Epithelial cell of prostate (primary cell): ENCODE results near the gene MAPK12.

Source experiments
- DNase-seq: peaks from one replicate; pipeline ENCODE4 v3.0.0-alpha.2; 2011; ENCODE audit warnings: low read depth, low spot score
- H3K27ac ChIP-seq: fragments of 450-650 bp; 2 replicates; pipeline ENCODE4 v1.5.1; 2017; ENCODE audit warnings: mild to moderate bottlenecking

MAPK12 gene

DNA sequence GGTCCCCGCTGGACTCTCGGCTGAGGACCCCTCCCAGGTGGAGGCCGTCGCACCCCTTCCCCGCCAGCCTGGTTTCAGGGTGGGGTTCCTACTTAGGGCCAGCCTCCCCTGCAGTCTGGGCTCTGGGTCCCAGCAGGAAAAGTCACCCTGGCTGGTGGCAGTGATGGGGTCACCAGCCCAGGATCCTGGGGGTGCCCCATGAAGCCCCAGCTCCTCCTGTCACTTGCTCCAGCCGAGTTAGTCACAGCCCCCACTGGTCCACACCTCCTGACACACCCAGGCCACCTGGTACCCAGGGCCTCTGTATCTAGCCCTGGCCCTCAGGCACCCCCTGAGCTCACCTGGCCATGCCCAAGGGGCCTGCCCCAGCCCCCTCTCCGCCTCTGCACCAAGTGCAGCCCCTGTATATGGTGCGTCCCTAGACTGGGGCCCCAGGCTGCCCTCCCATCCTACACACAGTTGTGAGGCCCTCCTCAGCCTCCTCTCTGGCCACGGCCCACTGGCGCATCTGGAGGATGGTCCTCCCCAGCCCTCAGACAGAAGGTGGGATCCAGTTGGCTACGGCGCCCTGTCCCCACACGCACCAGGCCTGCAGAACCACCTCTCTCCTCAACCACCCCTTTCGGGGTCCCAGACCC is 39.3 kb upstream of the MAPK12 start:
- no peak for DNase-seq

DNA sequence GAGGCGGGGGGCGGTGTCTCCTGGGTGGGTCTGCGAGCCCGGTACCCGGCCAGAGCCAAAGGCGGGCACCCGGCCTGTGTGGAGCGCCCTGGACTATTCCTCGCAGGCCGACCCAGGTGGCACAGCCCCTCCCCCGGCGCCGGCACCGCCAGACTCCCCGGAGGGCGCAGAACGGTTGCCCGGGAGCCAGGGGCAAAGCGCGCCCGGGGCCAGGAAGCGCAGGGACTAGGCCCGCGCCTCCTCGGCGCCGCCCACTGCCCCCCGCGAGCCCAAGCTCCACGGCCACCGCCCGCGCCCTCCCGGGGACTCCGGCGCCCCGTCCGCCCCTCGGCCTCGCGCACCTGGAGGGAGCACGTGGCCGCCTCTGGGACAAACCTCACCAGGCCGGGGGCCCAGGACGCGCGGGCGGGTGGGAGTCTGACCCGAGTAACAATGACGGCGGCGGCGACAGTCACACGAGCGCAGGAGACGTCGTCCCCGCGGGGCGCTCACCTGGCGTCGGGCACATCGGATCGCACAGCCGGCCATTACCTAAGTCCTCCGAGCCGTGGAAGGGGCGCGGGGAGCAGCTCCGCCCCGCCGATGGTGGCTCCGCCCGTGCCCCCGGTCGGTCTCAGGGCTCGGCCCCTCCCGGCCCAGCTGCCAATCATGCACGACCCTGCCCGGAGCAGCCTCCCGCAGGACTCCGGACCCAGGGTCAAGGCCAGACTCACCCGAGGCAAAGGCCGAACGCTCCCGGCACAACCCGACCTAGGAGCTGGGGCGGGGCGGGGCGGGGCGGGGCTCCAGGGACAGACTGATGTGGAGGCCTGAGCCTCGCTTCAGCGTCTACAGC is 38.5 kb upstream of the MAPK12 start:
- no peak for DNase-seq
- peak overlapping the region; percentile 7 for H3K27ac ChIP-seq

More for the DNA sequence above, 39.3 kb upstream of the MAPK12 start:
- peak overlapping the region; percentile 99 for H3K27ac ChIP-seq

DNA sequence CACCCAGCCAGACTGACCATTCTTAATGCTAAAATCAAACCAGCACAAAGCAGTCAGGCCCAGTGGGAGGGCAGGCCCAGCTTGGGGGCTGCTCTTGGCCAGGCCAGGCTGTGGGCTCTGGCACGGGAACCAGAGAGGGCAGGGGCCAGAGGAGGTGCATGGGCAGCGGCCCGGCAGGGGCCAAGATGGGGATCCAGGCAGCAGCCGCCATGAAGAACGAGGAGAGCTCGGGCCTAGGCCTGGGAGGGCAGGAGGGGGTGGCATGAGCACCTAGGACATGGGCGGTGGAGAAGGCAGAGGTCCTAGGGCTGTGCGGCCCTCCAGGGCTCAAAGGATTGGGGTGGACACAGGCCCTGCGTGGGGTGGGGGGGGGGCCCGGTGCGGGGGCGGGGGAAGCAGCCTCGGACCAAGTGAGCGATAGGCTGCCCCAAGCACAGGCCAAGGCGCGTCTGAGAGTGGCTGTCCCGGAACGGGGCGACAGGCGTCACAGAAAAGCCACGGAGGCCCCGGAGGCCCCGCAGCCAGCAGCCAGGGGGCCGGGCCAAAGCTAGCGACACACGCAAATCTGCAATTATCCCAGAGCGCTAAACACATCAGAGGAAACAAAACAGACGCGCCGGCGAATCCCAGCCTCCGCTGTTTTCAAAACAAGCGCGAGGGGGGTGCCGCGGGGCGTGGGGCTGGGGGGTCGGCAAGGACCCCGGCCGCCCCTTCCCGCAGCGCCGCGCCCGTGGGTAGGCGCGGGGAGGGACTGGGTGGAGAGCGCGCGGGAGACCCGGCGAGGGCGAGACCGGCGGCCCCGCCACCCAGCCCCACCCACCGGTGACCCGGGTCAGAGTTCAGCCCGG is 37.7 kb upstream of the MAPK12 start:
- peak overlapping the region; percentile 7 for H3K27ac ChIP-seq
- no peak for DNase-seq

DNA sequence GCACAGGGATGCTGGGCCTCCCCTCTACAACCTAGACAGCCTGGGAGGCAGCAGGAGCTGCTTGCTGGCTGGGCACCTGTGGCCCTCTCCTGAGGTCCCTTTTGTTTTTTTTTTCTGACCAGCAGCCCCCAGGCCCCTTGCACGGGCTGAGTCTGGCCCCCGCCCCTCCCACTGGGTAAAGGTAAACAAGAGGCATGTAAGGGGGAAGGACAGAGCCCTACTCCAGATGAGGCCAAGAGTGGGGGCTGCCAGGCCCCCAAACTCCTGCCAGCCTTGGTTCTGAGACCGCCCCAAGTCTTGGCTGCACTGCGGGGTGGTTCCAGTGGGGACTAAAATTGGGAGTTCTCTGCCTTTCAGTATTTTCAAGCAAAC is 36.8 kb upstream of the MAPK12 start:
- no peak for DNase-seq
- no peak overlapping the region for H3K27ac ChIP-seq

DNA sequence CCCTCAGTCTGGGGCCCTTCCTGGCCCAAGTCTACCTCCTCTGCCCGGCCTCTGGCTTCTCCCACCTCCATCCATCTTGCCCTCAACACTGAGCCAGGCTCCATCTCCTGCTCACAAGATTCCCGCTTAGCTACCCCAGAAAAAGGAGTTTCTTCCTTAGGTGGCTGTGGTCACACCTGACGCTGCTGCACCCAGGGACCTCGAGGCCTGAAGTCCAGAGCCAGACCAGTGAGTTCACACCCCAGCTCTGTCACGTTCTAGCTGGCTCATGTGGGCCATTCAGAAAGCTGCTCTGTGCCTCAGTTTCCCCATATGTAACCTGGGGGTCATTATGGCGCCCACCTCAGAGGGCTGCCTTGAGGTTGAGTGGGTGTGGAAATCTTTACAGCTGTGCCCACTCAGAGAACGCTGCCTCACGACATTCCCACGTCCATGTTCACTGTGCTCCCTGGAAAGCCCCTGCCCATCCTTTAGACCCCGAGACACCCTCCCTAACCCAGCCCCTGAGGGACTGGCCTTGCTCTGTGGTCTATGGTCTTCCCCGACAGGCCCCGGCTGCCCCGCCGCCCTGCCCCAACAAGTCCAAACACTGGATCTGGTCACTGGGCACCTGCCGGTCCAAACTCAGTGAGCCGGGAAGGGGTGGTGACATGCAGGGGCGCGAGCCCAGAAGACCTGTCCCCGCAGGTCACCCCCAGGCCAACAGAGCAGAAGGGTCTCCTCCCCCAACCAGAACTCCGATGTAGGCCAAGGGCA is 36.2 kb upstream of the MAPK12 start:
- no peak for DNase-seq
- H3K27ac ChIP-seq, result peak overlapping the region; percentile 11

DNA sequence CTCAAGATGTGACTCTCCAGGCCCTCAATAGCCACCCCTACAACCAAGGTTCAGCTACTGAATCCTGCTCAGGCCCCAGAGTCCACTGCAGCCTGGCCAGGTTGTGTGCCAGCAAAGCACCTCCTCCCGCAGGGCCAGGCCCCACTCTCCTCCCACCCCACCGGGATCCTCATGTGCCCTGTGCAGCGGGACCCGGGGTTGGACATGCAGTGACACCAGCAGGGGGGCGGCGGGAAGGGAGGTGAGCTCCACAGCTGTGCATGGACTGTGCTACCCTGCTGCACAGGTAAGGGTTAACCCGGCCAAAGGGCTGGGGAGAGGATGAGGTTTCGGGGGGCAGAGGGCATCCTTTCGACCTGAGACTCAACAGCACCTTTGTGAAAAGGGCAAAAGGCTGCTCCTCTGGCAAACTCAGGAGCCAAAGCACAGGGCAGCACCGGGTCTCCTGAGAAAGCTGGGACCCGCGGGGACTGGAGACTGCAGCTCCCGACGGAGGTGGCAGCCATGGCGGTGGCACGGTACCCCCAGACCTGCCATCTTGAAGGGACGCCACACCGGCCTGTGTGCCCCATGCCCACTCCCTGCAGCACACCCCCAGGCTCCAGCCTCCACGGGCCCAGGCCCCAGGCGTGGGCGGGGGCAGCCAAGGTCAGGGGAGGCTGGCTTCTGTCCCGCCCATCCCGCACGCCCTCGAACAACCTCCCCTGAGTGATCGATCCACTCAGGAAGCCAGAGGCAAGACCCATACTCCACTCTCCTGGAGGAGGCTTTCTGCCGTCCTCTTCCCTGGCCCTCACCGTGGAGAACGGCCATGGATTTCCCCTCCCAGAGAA is 35.4 kb upstream of the MAPK12 start:
- DNase-seq, result no peak
- H3K27ac ChIP-seq, result peak overlapping the region; percentile 11

DNA sequence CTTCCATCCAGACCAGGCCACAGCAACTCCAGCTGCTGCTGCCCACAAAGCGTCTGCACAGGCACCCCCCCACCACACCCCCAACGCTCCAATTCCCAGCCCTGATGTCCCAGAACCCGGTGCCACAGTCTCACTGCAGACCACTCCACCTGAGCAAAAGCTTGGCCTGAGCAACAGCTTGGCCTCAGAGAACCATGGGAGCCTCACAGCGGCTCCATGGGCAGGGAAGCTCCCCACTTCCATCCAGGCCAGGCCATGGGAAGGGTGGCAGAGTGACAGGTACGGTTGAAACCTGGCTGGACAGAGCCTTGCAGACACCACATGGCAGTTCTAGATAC is 32.8 kb upstream of the MAPK12 start:
- H3K27ac ChIP-seq, result peak overlapping the region; percentile 89
- DNase-seq, result no peak

DNA sequence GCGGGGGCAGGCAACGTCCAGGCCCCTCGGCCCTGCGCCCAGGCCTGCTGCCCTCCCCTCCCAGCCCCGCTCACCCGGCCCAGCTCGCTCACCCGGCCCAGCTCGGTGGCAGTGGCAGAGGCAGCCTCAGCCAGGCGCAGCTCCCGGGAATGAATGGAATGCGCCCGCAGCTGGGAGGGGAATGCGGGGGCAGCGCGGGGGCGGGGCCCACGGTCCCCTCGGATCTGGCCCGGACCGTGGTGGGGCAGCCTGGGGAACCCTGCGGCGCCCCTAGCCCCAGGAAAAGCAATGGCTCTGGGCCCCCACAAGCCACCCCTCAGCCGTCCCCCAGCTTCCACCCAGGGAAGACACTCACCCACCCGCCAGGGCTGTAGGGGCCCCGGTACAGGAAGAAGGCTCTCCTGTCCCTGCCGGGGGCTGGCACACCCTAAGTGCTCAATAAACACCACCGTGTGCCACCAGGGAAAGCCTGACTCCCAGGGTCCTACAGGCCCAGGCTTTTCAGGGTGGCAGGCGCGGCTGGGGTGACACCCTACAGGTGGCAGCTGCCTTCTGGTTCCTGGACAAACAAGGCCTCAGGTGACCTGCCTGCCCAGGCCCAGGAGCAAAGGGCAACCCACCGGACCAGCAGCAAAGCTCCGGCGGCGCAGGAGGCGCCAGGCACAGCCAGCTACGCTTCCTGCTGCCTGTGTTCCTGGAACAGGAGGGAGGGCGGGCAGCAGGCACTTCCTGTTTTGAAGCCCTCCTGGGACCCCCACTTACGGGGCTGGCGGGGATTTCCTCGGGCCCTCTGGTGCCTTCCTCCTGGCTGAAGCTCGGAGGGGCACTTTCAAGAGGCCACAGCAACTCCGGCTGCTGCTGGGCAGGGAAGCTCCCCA is 32.2 kb upstream of the MAPK12 start:
- H3K27ac ChIP-seq, result peak overlapping the region; percentile 89
- DNase-seq, result no peak

DNA sequence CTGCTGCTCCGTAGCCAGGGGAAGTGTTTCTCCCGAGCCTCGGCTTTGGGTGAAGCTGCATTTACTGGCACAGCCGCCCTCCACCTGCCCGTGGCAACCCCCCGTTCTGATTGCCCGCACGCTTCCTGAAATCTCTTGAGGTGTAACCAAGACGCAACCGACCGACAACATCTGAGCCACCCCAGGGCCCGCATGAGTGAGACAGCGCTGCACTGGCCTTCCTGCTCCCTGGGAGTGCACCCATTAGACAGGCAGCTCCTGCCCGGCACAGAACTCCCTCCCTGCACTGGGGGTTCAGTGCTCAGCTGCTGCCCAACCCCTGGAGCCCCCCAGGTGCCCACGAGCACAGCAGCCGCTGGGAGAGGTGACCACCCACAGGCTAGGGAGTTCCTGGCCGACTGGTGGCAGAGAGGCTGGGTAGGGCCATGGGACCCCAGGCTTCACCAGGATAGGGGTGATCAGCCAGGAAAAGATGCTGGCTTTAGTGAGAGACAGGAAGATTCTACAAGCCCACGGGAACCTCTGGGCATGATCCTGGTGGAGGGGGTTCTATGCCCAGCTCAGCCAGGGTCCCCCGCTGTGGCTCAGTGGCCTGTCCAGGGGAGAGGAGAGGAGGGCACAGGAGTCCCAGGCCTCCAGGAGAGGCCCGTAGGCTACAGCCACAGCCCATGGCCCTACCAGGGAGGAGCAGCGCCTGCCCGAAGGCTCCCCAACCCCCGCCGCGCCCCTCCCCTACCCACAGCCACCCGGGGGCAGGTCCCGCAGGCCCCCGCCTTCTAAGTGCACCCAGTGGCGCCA is 31.4 kb upstream of the MAPK12 start:
- DNase-seq, result no peak
- peak overlapping the region; percentile 89 for H3K27ac ChIP-seq

DNA sequence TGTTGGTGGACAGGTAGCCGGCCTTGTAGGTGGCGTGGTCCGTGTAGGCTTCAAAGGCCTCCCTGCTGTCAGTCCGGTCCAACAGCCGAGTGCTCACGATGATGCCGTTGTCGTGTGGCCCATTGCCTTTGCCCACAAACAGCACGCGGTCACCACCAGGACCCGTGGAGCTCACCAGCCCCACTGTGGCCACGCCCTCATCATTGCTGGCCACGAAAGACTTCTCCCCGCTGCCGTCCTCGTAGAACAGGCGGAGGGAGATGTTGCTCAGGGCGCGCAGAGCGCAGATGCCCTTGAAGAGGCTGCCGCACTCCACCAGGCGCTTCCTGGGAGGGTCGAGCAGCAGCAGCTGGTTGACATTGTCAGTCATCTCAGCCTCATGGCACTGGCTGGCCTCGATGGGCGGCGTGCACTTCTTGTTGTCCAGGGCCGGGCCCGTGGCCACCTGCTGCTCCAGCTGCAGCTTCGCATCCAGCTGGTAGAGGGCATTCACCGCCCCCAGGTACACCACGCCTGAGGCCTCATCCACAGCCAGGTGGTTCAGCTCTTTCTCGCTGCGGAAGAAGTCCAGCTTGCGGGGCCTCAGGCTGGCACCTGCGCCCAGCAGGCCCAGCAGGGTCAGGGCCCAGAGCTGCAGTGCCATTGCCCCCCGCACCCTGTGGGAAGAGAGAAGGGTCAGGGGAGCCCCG is 28.6 kb upstream of the MAPK12 start:
- no peak for DNase-seq
- no peak overlapping the region for H3K27ac ChIP-seq

DNA sequence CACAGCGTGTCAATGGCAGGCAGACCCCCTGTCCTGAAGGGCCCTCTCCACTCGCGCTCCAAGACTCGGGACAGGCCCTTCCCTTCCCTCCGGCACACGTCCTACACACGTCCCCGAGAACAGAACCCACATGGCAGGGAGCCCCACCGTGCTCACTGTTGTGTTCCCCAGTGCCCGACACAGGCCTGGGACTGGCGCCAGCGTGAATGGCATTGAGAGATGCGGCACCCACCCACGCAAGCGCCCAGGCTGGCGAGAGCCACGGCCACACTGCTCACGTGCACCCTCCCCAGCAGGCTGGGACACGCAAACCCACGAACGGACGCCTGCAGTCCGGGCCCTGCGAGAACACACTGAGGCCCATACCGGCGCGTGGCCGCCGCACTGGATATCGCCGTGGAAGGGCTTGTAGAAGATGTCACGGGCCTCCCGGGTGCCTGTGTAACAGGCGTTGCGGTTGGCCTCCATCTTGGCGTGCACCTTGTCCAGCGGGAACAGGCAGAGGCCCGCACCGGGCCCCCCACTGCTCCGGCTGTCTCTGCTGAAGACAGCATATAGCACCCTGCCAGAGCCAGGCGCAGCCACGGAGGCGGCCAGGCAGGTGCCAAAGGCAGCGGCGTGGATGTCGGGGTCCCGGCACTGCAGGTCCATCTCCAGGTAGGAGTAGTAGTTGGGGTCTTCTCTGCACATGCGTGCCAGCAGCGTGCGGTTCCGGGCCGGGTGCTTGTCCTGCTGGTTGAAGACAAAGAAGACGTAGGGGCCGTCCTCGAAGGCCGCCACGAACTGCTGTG is 27.9 kb upstream of the MAPK12 start:
- no peak overlapping the region for H3K27ac ChIP-seq
- DNase-seq, result no peak

DNA sequence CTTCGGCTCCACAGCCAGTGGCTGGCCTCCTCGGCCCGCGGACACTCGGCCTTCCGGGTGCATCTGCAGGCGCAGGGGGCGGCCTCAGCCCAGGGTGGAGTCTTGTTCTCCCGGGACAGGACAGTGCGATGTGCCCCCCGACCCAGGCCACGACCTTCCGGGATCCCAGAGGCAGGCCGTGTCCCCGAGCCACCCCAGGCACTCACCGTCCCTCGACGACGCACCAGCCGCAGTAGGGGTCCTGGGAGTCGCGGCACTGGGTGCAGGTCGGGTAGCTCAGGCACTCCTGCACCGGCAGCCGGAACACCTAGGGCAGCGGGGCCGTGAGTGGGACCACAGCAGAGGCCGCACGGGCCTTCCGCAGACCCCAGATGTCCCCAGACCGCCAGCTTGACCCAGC is 26.2 kb upstream of the MAPK12 start:
- DNase-seq, result no peak
- no peak overlapping the region for H3K27ac ChIP-seq

DNA sequence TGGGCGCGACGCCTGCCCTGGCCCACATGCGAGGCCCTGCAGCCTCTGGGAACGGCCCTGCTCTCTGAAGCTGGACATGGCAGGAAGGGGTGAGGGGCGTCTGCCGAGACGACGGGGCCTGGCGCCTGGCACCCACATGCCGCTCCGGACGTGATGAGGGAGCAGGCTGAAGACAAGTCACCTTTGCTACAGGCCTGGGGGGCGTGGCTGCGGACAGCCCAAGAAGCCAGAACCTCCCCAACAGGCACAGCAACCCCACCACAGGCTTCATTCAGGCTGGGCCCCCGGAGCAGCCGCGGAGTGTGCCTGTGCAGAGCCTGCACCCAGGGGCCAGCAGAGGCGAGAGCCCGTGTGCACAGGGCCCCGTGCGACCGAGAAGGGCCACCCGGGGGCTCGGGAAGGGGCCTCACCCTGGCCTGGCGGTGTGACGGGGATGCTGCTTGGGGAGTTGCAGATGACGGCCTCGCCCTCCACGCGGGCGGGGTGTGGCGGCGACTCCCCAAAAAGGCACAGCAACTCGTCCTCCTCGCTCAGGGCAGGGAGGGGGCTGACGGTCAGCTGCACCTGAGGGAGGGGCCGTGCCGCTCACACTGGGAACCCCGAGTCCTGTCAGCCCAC is 25.3 kb upstream of the MAPK12 start:
- no peak overlapping the region for H3K27ac ChIP-seq
- DNase-seq, result no peak

DNA sequence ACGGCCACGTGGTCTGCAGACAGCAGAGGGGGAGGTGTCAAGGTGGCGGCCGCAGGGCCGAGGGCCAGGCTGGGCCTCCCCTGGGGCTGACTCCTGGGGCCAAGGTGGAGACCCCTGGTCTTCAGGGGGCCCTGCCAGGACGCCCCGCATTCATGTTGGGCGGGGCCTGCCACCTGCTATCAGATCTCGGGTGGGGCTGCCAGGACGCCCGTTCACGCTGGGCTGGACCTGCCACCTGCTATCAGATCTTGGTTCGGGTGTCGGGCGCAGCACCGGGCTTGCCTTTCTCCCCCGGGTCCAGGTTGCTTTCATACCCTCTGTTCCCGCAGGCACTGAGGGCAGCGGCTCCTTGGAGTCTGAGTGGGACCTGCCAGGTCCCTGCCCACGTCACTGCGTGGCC is 24.8 kb upstream of the MAPK12 start:
- DNase-seq, result no peak
- no peak overlapping the region for H3K27ac ChIP-seq

DNA sequence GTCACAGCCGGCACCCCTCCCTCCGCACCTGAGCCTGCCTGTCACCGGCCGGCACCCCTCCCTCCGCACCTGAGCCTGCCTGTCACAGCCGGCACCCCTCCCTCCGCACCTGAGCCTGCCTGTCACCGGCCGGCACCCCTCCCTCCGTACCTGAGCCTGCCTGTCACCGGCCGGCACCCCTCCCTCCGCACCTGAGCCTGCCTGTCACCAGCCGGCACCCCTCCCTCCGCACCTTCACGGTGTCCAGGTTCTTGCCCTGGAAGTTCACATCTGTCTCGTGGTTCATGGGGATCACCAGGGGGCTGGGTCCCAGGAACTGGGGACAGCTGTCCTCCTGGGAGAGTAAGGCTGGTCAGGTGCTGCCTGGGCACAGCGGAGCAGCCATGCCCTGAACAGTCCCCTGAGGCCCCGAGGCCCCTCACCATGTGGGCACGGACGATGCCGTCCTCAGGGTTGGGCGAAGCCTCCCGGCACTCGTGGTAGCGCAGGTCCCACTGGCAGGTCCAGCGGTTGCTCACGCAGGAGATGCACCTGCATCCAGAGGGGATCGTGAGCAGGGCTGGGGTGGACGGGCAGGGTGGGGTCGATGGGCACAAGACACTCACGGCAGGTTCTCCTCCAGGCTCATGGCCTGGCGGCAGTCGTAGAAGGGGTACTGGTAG is 24.2 kb upstream of the MAPK12 start:
- DNase-seq, result no peak
- no peak overlapping the region for H3K27ac ChIP-seq

DNA sequence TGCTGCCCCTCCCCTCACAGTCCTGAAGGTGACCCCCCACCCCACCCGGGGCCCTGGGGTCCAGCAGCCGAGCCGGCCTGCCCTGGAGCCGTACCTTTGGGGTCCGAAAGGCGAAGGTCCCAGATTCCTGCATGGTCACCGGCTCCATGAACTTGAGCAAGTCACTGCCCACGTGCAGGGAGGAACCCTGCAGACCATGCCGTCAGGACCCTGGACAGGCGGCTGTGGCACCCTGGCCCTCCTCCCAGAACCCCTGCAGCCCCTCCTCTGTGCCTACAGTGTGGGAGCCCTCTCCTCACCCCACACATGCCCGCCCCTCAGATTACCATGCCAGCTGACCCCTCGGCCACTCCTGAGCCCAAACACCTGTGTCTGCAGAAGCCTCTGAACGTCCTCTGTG is 23.0 kb upstream of the MAPK12 start:
- DNase-seq, result no peak
- H3K27ac ChIP-seq, result no peak overlapping the region
